GM23338 (cell line): Measurements from ENCODE around the gene SLC13A3. TPM values are rescaled to one million over a fixed set of nuclear protein-coding genes. Genes with fewer than 3 reads are reported as not detected.

ENCODE experiments used
- ATAC-seq: fragments of 200-7000 bp; cut with Tn5 transposase; 3 replicates; pipeline ENCODE4 v1.9.1; 2020
- DNase-seq: peaks from one replicate; pipeline ENCODE4 v3.0.0-alpha.2; 2015; ENCODE audit warnings: low spot score
- H2AFZ ChIP-seq: fragments of 200-600 bp; sonication (generic); 2 replicates; pipeline ENCODE4 v1.8.0; 2016; ENCODE audit warnings: antibody characterized with exemption, mild to moderate bottlenecking, moderate library complexity
- H3F3A ChIP-seq: fragments of 200-600 bp; sonication (generic); replicated peaks from 2 replicates; pipeline ENCODE4 v1.8.0; 2017; ENCODE audit warnings: antibody characterized with exemption, mixed run types, low read depth
- H3K27ac ChIP-seq: fragments of 200-600 bp; sonication (generic); 2 replicates; pipeline ENCODE4 v1.6.1; 2016; ENCODE audit warnings: low read depth
- H3K27me3 ChIP-seq: fragments of 200-600 bp; sonication (generic); 2 replicates; pipeline ENCODE4 v1.8.0; 2016; ENCODE audit warnings: mild to moderate bottlenecking, mixed run types, moderate library complexity; ENCODE audit not compliant: insufficient read depth
- H3K36me3 ChIP-seq: fragments of 200-600 bp; sonication (generic); 2 replicates; pipeline ENCODE4 v1.8.0; 2016; ENCODE audit warnings: mild to moderate bottlenecking; ENCODE audit not compliant: insufficient read depth
- H3K4me1 ChIP-seq: fragments of 200-600 bp; sonication (generic); 2 replicates; pipeline ENCODE4 v1.8.0; 2016; ENCODE audit warnings: mild to moderate bottlenecking, moderate library complexity; ENCODE audit not compliant: insufficient read depth
- H3K4me2 ChIP-seq: fragments of 200-600 bp; sonication (generic); 2 replicates; pipeline ENCODE4 v1.7.1; 2017; ENCODE audit warnings: mixed run types
- H3K4me3 ChIP-seq: fragments of 200-600 bp; sonication (generic); 2 replicates; pipeline ENCODE4 v1.6.1; 2016; ENCODE audit warnings: mixed run types
- H3K79me2 ChIP-seq: fragments of 200-600 bp; sonication (generic); replicated peaks from 2 replicates; pipeline ENCODE4 v1.8.0; 2017; ENCODE audit warnings: mild to moderate bottlenecking; ENCODE audit not compliant: insufficient read depth
- H3K9me2 ChIP-seq: fragments of 200-600 bp; sonication (generic); 2 replicates; pipeline ENCODE4 v1.8.0; 2017; ENCODE audit not compliant: insufficient read depth
- H4K20me1 ChIP-seq: fragments of 200-600 bp; sonication (generic); replicated peaks from 2 replicates; pipeline ENCODE4 v1.8.0; 2017; ENCODE audit warnings: mild to moderate bottlenecking; ENCODE audit not compliant: insufficient read depth
- H3K27ac Mint-ChIP-seq: 2 replicates; pipeline ENCODE4 v1.8.0; 2020; ENCODE audit warnings: inconsistent platforms, mild to moderate bottlenecking, moderate library complexity, mixed read lengths
- H3K27me3 Mint-ChIP-seq: 3 replicates; pipeline ENCODE4 v1.8.0; 2022; ENCODE audit warnings: low read depth, mild to moderate bottlenecking, moderate library complexity, mixed read lengths, inconsistent platforms; ENCODE audit not compliant: insufficient read depth, poor library complexity
- H3K36me3 Mint-ChIP-seq: 3 replicates; pipeline ENCODE4 v1.8.0; 2021; ENCODE audit warnings: low read depth, mild to moderate bottlenecking, inconsistent platforms, moderate library complexity, mixed read lengths
- H3K4me1 Mint-ChIP-seq: 3 replicates; pipeline ENCODE4 v1.8.0; 2020; ENCODE audit warnings: mild to moderate bottlenecking, inconsistent platforms, mixed read lengths
- H3K4me3 Mint-ChIP-seq: 3 replicates; pipeline ENCODE4 v1.8.0; 2021; ENCODE audit warnings: moderate library complexity, mild to moderate bottlenecking, inconsistent platforms, mixed read lengths
- H3K9me3 Mint-ChIP-seq: 3 replicates; pipeline ENCODE4 v1.8.0; 2020; ENCODE audit warnings: moderate library complexity, mild to moderate bottlenecking, inconsistent platforms, mixed read lengths
- CREB1 ChIP-seq: fragments of 250-450 bp; sonication (Bioruptor Pico); IDR thresholded peaks from 2 replicates; pipeline ENCODE4 v1.5.0; 2020; ENCODE audit warnings: low read depth, mild to moderate bottlenecking, moderate library complexity
- CTCF ChIP-seq, 2 experiments: fragments of 200-600 bp in 1 of 2; sonication (generic) in 1 of 2; conservative IDR thresholded peaks; 2 replicates each; pipeline versions ENCODE4 v1.5.1 to v1.6.1; 2016 to 2017; ENCODE audit warnings: antibody characterized with exemption in 2 of 2, low read depth in 2 of 2, mild to moderate bottlenecking in 2 of 2, moderate library complexity in 1 of 2
- ETS1 ChIP-seq: IDR thresholded peaks from 2 replicates; pipeline ENCODE4 v1.6.1; 2016; ENCODE audit warnings: antibody characterized with exemption
- EZH2 ChIP-seq: fragments of 200-600 bp; sonication (generic); IDR thresholded peaks from one replicate; pipeline ENCODE4 v1.8.0; 2017; ENCODE audit warnings: antibody characterized with exemption, mild to moderate bottlenecking, low read depth; ENCODE audit not compliant: unreplicated experiment
- EZH2phosphoT487 ChIP-seq: fragments of 200-600 bp; sonication (generic); IDR thresholded peaks from one replicate; pipeline ENCODE4 v1.8.1; 2018; ENCODE audit warnings: antibody characterized with exemption; ENCODE audit not compliant: unreplicated experiment
- JUNB ChIP-seq: IDR thresholded peaks from one replicate; pipeline ENCODE4 v1.6.1; 2016; ENCODE audit warnings: antibody characterized with exemption; ENCODE audit not compliant: unreplicated experiment
- NANOG ChIP-seq: IDR thresholded peaks from 2 replicates; pipeline ENCODE4 v1.6.1; 2016; ENCODE audit warnings: antibody characterized with exemption, borderline replicate concordance
- POLR2AphosphoS5 ChIP-seq: IDR thresholded peaks from 2 replicates; pipeline ENCODE4 v1.6.1; 2016; ENCODE audit warnings: antibody characterized with exemption, low read depth
- REST ChIP-seq: IDR thresholded peaks from one replicate; pipeline ENCODE4 v1.6.1; 2018; ENCODE audit warnings: antibody characterized with exemption; ENCODE audit not compliant: unreplicated experiment
- STAT1 ChIP-seq: IDR thresholded peaks from one replicate; pipeline ENCODE4 v1.6.1; 2016; ENCODE audit warnings: antibody characterized with exemption; ENCODE audit not compliant: unreplicated experiment
- ZNF114 ChIP-seq: fragments of 250-450 bp; sonication (Bioruptor Pico); IDR thresholded peaks from 2 replicates; pipeline ENCODE4 v1.5.0; 2020; ENCODE audit warnings: mild to moderate bottlenecking, moderate library complexity
- ZNF331 ChIP-seq: fragments of 250-450 bp; sonication (Bioruptor Pico); IDR thresholded peaks from 2 replicates; pipeline ENCODE4 v1.5.0; 2020; ENCODE audit warnings: low read depth, mild to moderate bottlenecking, moderate library complexity
- ZNF462 ChIP-seq: fragments of 250-450 bp; sonication (Bioruptor Pico); IDR thresholded peaks from 2 replicates; pipeline ENCODE4 v1.5.0; 2020; ENCODE audit warnings: mild to moderate bottlenecking, moderate library complexity
- polyA plus RNA-seq: library from polyadenylated mRNA; unstranded; fragments of >200 nt; fragmentation: Nextera tagmentation; extraction: Ambion mirVana; gene quantifications from 2 replicates; pipeline ENCODE4 v1.2.1, GENCODE V29; 2016
- total RNA-seq: library from RNA; depleted of rRNA; stranded (reverse); fragments of >200 nt; shearing (Covaris generic); gene quantifications from 2 replicates; pipeline ENCODE4 v1.2.3, GENCODE V29; 2014

The SLC13A3 gene
- total and polyA plus RNA-seq, 2 experiments from 2014 or later = 8.6 to 9.1 TPM

- H3F3A ChIP-seq = no peaks in the 10 kb centered on the region
- H2AFZ ChIP-seq = no peak overlapping the region
- H3K9me2 ChIP-seq = no peaks in the 10 kb centered on the region
- H4K20me1 ChIP-seq = 0 out of 2 replicates have a peak, but pooled peaks cover 3% of the 10 kb centered on the region
- Mint-ChIP-seq H3K9me3 (peaks cover 17% of the 10 kb centered on the region), H3K4me3 (no peak overlapping the region), H3K27ac (peak overlapping the region; percentile 38), H3K36me3 (peaks cover 44% of the 10 kb centered on the region), H3K4me1 (peaks cover 23% of the 10 kb centered on the region), H3K27me3 (peaks cover 6% of the 10 kb centered on the region)
- peaks cover 7% of the 10 kb centered on the region for H3K4me1 ChIP-seq
- no peaks in the 10 kb centered on the region for H3K27me3 ChIP-seq
- no peak overlapping the region; the same call in 1 of the 2 replicates for H3K4me2 ChIP-seq
- H3K36me3 ChIP-seq = no peaks in the 10 kb centered on the region
- H3K27ac ChIP-seq = no peak overlapping the region
- H3K4me3 ChIP-seq = no peak overlapping the region
- H3K79me2 ChIP-seq = no peaks in the 10 kb centered on the region; the same call in 1 of the 2 replicates
- DNase-seq (no peak), ATAC-seq (peak; percentile 60)
- TF ChIP-seq JUNB (no peak), ZNF114 (CRISPR knock-in tag) (no peak), EZH2phosphoT487 (no peak), EZH2 (no peak), ZNF462 (CRISPR knock-in tag) (no peak), CTCF (conservative IDR thresholded peaks at IDR 0.05; ENCODE audit: low read depth in 2 of 2) (no peak), NANOG (no peak), STAT1 (no peak), POLR2AphosphoS5 (no peak), CREB1 (no peak), REST (no peak), ETS1 (no peak), ZNF331 (CRISPR knock-in tag) (no peak)
These were observed 23.2 kb upstream of the SLC13A3 start for GRCh38 chr20:46674253-46675083.
